PC-3 (cell line): ENCODE data around the gene GABRG3.

ENCODE experiments used
- CTCF ChIP-seq: fragments of 300-600 bp; sonication (generic); conservative IDR thresholded peaks from 2 replicates; pipeline ENCODE4 v1.5.1; 2017; ENCODE audit warnings: antibody characterized with exemption, low read depth, mild to moderate bottlenecking, low read length
- EZH2 ChIP-seq: fragments of 300-600 bp; sonication (generic); IDR thresholded peaks from one replicate; pipeline ENCODE4 v1.6.1; 2017; ENCODE audit warnings: antibody characterized with exemption, mild to moderate bottlenecking, low read length; ENCODE audit not compliant: unreplicated experiment
- EZH2phosphoT487 ChIP-seq: fragments of 300-600 bp; sonication (generic); IDR thresholded peaks from 2 replicates; pipeline ENCODE4 v1.6.1; 2018; ENCODE audit warnings: mild to moderate bottlenecking, antibody characterized with exemption, low read length, borderline replicate concordance

GRCh38 chr15:27271258-27271657 lies 300.3 kb downstream of the GABRG3 start:
- TF ChIP-seq CTCF (no peak), EZH2 (no peak), EZH2phosphoT487 (no peak)
